Nucleus accumbens (tissue), 56 donors: ENCODE results near the gene GOLGA6L26.
"Not testable (repeated sequence)": the region's sequence is repeated elsewhere in the genome, so short reads cannot be mapped to it uniquely, and the experiment has no call there.

ENCODE experiments used
- DNase-seq, 56 donors: peaks; one replicate each; lab custom pipeline; 2025; lab: John Stamatoyannopoulos, UW

GOLGA6L26 gene, protein sequence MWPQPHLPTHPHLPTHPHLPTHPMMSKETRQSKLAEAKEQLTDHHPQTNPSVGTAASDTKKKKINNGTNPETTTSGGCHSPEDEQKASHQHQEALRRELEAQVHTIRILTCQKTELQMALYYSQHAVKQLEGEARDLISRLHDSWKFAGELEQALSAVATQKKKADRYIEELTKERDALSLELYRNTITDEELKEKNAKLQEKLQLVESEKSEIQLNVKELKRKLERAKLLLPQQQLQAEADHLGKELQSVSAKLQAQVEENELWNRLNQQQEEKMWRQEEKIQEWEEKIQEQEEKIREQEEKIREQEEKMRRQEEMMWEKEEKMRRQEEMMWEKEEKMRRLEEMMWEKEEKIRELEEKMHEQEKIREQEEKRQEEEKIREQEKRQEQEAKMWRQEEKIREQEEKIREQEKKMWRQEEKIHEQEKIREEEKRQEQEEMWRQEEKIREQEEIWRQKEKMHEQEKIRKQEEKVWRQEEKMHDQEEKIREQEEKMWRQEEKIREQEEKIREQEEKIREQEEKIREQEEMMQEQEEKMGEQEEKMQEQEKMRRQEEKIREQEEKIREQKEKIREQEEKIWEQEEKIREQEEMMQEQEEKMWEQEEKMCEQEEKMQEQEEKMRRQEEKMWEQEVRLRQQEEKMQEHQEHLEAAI

GRCh38 chr15:23334096-23334495 lies at the start of gene GOLGA6L26:
Gene GOLGA6L26, minus strand, starts transcription at chr15:23334196. Its CDS starts 61 bp downstream, at chr15:23334135.
- DNase-seq = not testable (repeated sequence)

GRCh38 chr15:23381192-23381591 lies 47.2 kb upstream of the GOLGA6L26 start:
- not testable (repeated sequence) for DNase-seq

- DNase-seq = not testable (repeated sequence)
Observed at GRCh38 chr15:23380700-23381099, 46.7 kb upstream of the GOLGA6L26 start.

DNA sequence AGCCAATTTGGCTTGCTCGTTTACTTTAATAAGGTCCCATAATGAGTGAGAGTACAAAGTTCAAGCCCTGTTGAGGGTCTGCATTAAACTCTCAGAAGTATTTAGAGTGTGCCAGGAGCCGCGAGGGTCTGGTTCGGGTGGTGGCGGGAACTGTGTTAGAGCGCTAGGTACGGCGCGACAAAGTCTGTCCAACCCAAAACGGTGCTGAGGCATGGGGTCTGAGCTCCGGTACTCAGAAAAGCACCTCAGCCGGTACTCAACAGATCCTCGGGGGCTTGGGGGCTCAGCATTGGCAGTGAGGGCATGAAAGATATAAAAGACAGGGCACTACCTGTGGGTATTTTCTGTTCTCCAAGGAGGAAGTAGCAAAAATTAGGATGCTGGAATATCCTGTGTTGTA lies 45.0 kb upstream of the GOLGA6L26 start:
- DNase-seq = not testable (repeated sequence)

DNA sequence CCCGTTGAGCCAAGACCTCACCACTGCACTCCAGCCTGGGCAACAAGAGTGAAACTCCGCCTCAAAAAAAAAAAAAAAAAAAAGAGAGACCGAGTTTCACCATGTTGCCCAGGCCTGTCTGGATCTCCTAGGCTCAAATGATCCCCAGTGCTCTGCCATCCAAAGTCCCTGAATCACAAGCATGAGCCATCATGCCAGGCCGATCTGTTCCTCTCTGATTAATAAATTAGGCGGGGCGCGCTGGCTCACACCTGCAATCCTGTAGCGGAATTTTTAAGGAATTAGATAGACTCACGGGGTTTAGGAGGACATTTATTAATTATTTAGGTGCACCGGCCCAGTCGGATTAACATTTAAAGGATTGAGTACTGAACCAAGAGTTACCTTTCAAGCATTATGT lies 40.2 kb upstream of the GOLGA6L26 start:
- not testable (repeated sequence) for DNase-seq

GRCh38 chr15:23372891-23373600 lies 39.0 kb upstream of the GOLGA6L26 start:
- not testable (repeated sequence) for DNase-seq

DNA sequence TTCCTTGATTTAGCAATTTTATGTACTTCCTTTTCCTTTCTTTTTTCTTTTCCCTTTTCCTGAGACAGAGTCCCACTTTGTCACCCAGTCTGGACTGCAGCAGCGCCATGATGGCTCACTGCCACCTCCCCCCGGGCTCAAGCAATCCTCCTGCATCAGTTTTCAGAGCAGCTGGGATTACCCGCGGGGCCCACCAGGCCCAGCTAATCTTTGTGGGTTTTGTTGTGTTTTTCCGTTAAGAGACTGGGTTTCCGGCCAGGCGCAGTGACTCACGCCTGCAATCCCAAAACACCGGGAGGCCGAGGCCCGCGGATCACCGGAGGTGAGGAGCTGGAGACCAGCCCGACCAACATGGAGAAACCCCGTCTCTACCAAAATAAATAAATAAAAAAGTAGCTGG lies 38.3 kb upstream of the GOLGA6L26 start:
- no peak for DNase-seq

GRCh38 chr15:23371868-23372267 lies 37.9 kb upstream of the GOLGA6L26 start:
- DNase-seq = not testable (repeated sequence)

- DNase-seq = not testable (repeated sequence)
Observed at GRCh38 chr15:23371134-23371533, 37.1 kb upstream of the GOLGA6L26 start.

GRCh38 chr15:23370578-23370977 lies 36.6 kb upstream of the GOLGA6L26 start:
- no peak for DNase-seq

- DNase-seq = not testable (repeated sequence)
Observed at GRCh38 chr15:23364261-23364660, 30.3 kb upstream of the GOLGA6L26 start.

DNA sequence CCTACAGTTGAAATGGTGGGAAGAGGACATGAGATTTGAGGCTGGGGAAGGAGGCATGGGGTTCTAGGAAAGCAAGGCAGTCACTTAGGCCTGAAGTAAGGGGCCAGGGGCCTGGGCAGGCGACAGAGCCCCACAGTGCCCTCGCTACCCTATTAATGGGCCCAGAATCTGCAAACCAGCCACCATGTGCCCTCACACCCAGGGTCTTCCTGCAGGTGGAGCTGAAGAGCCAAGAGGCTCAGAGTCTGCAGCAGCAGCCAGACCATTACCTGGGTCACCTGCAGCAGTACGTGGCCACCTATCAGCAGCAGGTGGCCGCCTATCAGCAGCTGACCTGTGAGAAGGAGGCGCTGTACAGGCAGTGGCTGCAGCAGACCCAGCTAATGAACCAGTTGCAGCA lies 28.6 kb upstream of the GOLGA6L26 start:
- DNase-seq = not testable (repeated sequence)

DNA sequence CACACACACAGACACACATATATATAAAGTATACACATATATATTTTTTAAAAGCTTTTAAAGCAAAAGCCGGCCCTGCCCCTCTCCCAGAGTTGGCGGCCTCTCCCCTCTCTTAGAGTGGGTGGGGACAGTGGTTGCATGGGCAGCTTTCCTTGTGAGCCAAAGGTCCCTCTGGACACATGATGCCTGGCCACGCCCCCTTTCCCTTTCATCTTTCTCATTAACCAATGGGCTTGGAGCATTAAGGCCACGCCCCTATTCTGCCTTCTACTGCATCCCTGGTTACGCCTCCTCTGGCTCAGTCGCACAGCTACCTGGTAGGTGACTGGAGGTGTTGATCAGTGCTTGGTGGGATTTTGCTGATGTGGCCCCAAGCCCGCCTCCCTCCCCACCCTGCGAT lies 20.5 kb upstream of the GOLGA6L26 start, which contains the start of gene GOLGA8S:
Gene GOLGA8S, plus strand, starts transcription at position 301 of the 400 bp plus-strand sequence. Its CDS starts 62 bp downstream, at position 363.
- not testable (repeated sequence) for DNase-seq

DNA sequence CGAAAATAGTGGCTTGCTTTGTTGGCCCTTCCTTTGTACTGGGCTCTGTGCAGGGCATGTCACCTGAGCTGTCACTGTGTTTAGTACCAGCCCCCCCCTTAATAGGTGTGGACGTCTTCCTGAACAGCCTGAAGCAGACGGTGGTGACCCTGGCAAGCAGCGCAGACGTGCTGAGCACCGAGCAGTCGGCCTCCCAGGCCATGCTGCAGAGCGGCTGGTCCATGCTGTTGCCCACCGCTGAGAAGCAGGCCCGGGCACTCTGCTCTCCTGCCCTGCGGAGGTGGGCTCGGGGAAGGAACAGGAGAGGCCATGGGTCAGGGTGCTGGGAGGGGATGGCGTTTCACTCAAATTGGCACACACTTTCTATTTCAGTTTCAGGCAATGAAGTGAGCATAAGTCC lies 22.8 kb downstream of the GOLGA6L26 start:
- not testable (repeated sequence) for DNase-seq

DNA sequence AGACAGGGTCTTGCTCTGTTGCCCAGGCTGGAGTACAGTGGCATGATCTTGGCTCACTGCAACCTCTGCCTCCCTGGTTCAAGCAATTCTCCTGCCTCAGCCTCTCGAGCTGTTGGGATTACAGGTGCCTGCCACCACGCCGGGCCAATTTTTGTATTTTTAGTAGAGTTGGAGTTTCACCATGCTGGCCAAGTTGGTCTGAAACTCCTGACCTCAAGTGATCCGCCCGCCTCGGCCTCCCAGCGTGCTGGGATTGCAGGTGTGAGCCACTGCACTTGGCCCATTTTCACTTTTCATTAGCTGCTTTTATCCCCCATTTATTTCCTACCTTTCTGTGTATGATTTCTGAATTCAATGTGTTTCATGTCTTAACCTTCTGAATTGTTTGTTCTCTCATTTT lies 28.1 kb downstream of the GOLGA6L26 start:
- DNase-seq = not testable (repeated sequence)

- DNase-seq = not testable (repeated sequence)
Observed at GRCh38 chr15:23304805-23305204, 29.2 kb downstream of the GOLGA6L26 start.

DNA sequence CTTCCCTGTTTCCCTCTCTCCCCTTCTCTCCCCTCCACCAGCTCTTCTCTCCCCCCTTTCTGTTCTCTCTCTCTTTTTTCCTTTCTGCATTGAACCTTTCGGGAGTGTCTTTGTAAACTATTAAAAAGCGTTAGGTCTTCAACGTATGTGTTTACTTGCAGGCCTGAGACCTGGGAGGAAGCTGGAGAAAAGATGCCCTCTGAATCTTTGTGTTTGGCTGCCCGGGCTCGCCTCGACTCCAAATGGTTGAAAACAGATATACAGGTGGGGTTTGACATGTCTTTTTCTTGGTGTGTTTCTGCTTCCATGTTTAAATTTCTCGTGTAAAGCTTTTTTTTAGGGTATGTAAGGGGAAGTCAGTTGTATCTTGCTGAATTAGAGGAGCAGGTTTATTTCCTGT lies 29.7 kb downstream of the GOLGA6L26 start:
- DNase-seq = not testable (repeated sequence)

GRCh38 chr15:23303654-23304053 lies 30.3 kb downstream of the GOLGA6L26 start:
- not testable (repeated sequence) for DNase-seq

DNA sequence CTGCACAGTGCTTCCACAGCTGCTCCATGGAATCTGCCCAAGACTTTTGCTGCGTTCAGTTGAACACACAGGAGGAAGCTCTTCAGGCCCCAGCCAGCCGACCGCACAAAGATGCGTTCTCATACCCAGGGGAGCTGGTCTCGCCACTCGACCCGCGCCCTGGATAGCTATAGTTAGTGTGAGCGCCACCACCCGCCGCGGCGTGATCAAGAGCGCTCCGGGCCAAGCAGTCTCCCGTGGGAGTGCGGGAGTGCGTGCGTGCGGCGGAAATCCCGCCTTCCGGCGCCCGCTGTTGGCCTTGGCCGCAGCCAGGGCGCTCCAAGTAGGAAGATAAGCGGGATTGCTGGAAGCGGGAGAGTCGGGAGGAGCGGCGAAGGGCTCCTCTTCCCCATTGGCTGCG lies 30.8 kb downstream of the GOLGA6L26 start:
- DNase-seq = not testable (repeated sequence)
